Articular chondrocyte of knee joint (primary cell): ENCODE measurements around the gene OR2AE1. TPM values are rescaled to one million over a fixed set of nuclear protein-coding genes. Genes with fewer than 3 reads are reported as not detected.

ENCODE experiments used
- small RNA-seq: library from RNA; depleted of rRNA; stranded (forward); fragments of <200 nt; gene quantifications from one replicate; pipeline ENCODE3, GENCODE V24; 2012
- total RNA-seq: library from RNA; depleted of rRNA; stranded (reverse); fragments of >200 nt; gene quantifications from 2 replicates; pipeline ENCODE4 v1.2.3, GENCODE V29; 2012

Gene OR2AE1
- 0.22 and 0.91 TPM in 2 replicates for total RNA-seq

GRCh38 chr7:99876933-99877332, at the start of gene OR2AE1:
Gene OR2AE1, minus strand, starts transcription at chr7:99877033. Its CDS starts 0 bp downstream, at chr7:99877033.

GRCh38 chr7:99918959-99919813, 42.4 kb upstream of the OR2AE1 start, which contains the start of gene TRIM4:
Gene TRIM4, minus strand, starts transcription at chr7:99919530. Its CDS starts 129 bp downstream, at chr7:99919401.

Small RNA genes lying within 50 kb of the gene (small RNA-seq; reads per million reads assigned to genes)
- not detected for gene AC011904.1
- gene CYP3A52P = not detected

Other genes with a start within 250 kb of the OR2AE1 start
- 5.7 and 10.1 TPM in 2 replicates for gene CYP3A5, start 197.0 kb downstream of the OR2AE1 start, total RNA-seq
- gene CYP3A7, start 141.8 kb downstream of the OR2AE1 start, total RNA-seq = 0.32 TPM in 1 of 2 replicates, not detected in the other
- not detected in 2 replicates for gene CYP3A4, start 92.8 kb downstream of the OR2AE1 start, total RNA-seq
- gene CYP3A43, start 49.0 kb downstream of the OR2AE1 start, total RNA-seq = 0.11 TPM in 1 of 2 replicates, not detected in the other
- gene TRIM4, start 42.5 kb upstream of the OR2AE1 start, total RNA-seq = 30.3 and 34.6 TPM in 2 replicates
- gene GJC3, start 52.6 kb upstream of the OR2AE1 start, total RNA-seq = not detected in 2 replicates
- gene AZGP1, start 99.0 kb upstream of the OR2AE1 start, total RNA-seq = not detected in 2 replicates
- 52.4 and 64.9 TPM in 2 replicates for gene ZKSCAN1, start 138.6 kb upstream of the OR2AE1 start, total RNA-seq
- 9.0 TPM in 2 replicates for gene ZSCAN21, start 172.7 kb upstream of the OR2AE1 start, total RNA-seq
- gene ZNF3, start 204.7 kb upstream of the OR2AE1 start, total RNA-seq = 29.0 and 37.1 TPM in 2 replicates
- 72.2 and 72.5 TPM in 2 replicates for gene COPS6, start 211.9 kb upstream of the OR2AE1 start, total RNA-seq
- 30.8 and 35.6 TPM in 2 replicates for gene MCM7, start 224.4 kb upstream of the OR2AE1 start, total RNA-seq
- 19.1 and 21.7 TPM in 2 replicates for gene AP4M1, start 224.6 kb upstream of the OR2AE1 start, total RNA-seq
- gene TAF6, start 242.3 kb upstream of the OR2AE1 start, total RNA-seq = 34.6 and 36.4 TPM in 2 replicates
- 35.5 and 37.9 TPM in 2 replicates for gene CNPY4, start 242.6 kb upstream of the OR2AE1 start, total RNA-seq
- gene MBLAC1, start 249.9 kb upstream of the OR2AE1 start, total RNA-seq = 1.2 and 2.0 TPM in 2 replicates